Stimulated activated CD4-positive, alpha-beta T cell treated with anti-CD3 and anti-CD28 coated beads, Interleukin-12 subunit alpha, Interleukin-12 subunit beta, amount 100 ng/mL, for 48 hours (primary cell): ENCODE results near the gene CREB5.

Source experiments
- DNase-seq, 3 donors: peaks; one replicate each; pipeline ENCODE4 v3.0.0-alpha.2; 2020; ENCODE audit warnings: low read depth in 2 of 3, low spot score in 1 of 3

Gene CREB5

GRCh38 chr7:28509251-28510025 is 97.1 kb downstream of the CREB5 start:
- no peak for DNase-seq

- DNase-seq: no peak
Measured at GRCh38 chr7:28510026-28510369, 97.7 kb downstream of the CREB5 start.

- no peak for DNase-seq
Measured at GRCh38 chr7:28512668-28513440, 100.5 kb downstream of the CREB5 start.

DNA sequence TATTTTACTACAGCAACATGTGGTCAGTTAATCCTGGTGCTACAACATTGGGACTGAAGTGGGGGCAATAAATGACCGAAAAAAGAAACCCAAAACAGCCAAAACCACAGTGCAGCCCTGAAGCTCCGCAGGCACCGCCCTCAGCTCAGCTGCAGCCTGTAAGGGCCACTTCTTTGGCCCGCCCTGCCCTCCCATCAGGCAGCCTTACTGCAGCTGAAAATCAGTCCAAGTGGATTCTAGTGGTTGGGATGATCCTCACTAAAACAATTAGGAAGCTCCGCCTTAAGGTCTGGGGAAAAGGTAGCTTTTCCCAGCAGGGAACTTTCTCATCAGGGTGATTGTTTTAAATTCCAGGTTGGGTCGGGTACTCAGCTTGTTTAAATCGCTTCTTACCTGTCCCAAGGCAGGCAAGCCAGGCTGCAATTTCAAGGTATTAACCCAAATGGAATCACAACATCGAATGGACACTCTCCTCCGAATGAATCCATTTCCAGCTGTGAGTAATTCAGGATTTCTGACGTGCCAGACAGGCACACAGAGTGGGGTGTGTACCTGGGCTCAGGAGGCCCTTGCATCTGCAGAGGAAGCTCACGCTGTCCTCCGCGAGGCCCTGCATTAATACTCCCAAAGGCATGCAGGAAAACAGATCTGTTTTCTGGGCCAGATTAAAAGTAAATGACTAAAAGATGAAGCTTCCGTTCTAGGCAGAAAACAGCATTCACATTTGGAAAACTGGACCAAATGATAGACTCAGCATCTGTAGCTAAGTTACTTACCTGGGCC is 104.3 kb downstream of the CREB5 start:
- DNase-seq: no peak

- no peak for DNase-seq
Measured at GRCh38 chr7:28517206-28517605, 104.9 kb downstream of the CREB5 start.

GRCh38 chr7:28517606-28518005 is 105.3 kb downstream of the CREB5 start:
- DNase-seq: no peak

DNA sequence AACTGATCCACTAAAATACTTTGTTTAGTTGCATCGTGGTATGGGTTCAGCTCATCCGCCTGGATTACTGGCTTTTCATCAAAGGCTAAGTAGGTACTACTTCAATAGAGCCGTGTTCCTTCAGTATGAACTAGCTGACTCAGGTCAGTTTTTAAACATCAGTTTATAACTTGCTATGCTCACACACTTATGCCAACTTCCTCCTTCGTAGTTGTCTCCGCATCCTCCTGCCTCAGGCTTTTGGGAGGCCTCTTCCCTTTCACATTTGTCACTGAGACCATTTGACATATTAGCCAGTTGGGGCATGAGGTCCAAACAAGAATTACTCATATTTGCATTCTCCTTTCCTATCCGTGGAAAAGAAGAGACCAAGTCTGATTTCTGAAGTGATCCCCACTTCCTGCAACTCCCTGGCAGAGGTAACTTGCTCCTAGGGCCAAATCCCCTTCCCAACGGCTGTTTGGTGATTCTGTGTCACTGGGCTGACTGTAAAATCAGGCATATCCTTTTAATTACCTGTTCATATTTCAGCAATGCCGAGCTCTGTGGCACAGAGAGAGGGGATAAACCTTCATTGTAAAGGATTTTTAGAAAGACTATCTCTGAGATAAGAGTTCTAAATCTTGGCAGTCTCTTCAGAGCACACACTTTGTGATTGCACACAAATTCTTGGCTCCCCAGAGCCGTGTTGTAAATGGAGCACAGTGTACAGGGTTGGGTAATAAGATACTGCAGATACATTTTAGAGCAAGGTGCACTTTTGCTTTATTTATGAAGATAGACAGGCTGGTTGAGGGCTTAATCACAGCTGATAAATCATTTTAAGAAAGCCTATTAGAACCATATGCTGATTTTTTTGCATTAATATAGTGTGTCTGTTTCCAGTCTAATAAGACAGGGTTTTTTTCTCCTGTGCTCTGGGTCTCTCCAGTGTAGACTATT is 108.0 kb downstream of the CREB5 start:
- DNase-seq: no peak

GRCh38 chr7:28524978-28525377 is 112.7 kb downstream of the CREB5 start:
- DNase-seq: no peak

DNA sequence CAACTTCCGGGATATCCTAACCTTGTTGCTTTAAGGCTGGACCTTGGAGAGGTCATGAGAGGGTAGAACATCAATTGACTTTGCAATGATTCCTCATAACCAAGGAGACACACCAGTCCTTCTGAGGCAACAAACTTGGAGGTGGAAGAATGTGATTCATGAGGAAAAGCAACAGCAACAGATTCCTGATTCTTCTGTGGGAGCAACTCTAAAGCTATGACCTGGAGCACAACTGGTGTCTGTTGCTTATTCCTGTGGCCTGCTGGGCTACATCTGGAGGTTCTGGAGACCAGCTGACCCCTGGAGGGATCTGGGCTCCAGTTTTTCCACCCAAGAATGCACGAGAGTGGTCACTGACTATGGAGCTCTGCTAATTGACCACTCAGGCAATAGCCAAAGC is 116.6 kb downstream of the CREB5 start:
- DNase-seq: no peak

DNA sequence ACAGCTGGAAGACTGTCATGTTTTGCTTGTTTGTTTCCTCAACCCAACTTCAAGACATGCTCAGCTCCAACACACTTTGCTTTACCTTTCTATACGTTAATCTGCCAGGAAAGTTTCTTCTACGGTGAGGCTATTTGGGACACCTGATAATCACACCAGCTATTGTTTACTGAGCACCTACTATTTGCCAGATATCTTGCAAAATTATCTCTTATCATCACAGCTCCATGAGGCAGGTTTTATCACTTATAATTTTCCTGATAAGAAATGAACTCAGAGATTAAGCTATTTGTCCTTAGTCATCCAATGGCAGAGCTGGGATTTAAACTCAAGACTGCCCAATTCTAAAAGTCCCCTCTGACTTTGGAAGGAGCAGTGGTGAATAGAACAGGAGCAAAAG is 117.4 kb downstream of the CREB5 start:
- no peak for DNase-seq

DNA sequence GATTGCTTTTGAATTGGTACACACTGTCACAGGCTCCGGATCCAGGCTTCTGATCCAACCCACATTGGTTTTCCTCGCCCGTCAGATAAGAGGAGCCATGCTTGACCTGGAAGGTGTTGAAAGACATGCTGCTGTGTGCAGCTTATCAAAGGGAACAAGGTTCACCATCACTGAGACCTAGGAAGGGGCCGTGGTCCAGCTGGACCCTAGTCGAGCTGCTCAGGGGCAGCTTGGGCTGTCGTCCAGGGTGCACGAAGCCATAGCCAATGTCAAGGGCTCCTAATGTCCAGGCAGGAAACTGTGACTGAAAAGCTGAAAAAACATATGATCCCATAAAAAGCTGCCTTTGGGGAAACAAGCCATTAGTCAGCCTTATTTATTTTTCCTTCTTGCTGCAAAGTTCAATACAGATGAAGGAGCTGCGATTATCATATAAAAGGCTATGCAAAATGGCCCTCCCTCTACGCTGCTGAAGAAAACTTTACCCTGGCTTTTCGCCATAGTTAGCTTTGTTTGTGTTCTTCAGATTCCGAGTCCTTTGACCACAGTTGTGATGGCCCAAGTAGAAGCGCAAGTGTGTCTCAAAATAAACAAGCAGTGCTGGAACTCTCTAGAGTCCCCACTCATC is 118.0 kb downstream of the CREB5 start:
- no peak for DNase-seq

DNA sequence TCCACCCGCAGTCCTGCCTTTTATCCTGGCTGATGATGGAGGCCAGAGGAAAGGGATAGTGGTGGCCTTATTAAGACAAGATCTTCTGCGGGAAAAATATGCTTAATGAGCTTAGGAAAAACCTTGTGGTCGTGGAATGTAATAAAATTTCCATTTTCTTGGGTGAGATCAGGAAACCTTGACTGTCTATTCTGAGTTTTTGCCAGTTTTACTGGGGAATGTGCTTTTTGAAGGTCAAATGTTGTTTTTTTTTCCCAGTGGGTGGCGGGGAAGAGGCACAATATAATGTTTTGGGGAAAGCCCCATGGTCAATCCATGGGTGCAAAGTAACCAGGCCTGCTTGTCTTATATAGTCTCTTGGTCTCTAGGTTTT is 118.5 kb downstream of the CREB5 start:
- no peak for DNase-seq

- DNase-seq: no peak
Measured at GRCh38 chr7:28531291-28531690, 119.0 kb downstream of the CREB5 start.

DNA sequence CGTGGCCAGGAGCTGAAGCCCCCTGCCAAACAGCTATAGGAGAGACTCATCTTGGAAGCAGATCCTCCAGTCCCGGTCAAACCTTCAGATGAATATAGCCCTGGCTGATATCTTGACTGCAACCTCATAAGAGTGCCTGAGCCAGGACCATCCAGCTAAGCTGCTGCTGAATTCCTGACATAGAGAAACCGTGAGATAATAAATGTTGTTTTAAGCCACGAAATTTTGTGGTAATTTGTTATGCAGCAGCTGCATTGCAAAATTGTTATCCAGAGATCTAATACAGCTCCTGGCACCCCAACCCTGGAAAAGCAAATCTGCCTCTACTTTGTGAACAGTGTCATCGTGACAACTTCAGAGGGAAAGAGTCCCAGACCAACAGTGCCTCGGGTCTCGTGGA is 119.9 kb downstream of the CREB5 start:
- no peak for DNase-seq

- no peak for DNase-seq
Measured at GRCh38 chr7:28533267-28533666, 120.9 kb downstream of the CREB5 start.

DNA sequence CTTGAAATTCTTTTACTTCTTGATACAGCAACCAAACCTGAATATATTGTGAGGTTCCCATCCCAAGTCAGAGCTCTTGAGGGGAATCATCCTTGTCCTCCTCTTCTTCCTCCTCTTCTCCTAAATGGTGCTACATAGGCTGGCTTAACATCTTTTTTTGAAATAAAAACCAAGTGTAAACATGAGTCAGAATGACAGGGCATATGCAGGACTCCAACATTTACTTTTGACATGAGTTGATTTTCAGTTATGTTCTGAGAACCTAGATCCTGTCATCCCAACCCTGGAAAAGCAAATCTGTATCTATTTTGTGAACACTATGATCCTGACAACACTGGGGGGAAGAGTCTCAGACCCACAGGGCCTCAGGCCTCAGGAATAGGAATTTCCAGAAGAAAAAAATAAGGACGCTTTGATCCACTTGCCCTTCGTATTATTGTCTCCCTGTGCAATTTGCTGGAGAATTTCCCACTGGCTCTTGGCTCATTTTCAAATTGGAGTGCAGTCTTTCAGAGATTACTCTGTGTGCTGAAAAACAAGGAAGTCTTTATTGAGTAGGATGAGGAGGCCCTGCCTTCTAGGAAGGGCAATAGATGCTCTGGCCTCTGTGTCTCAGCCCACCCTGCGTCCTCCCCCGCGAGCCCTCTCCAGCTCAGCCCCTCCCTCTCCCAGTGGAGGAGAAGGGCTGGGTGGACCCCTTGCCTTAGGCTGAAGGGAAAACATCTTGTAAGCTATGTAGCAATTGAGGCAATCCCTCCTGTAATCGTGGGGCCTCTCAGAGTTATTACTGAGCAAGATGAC is 121.6 kb downstream of the CREB5 start:
- no peak for DNase-seq

- no peak for DNase-seq
Measured at GRCh38 chr7:28536259-28536658, 123.9 kb downstream of the CREB5 start.

DNA sequence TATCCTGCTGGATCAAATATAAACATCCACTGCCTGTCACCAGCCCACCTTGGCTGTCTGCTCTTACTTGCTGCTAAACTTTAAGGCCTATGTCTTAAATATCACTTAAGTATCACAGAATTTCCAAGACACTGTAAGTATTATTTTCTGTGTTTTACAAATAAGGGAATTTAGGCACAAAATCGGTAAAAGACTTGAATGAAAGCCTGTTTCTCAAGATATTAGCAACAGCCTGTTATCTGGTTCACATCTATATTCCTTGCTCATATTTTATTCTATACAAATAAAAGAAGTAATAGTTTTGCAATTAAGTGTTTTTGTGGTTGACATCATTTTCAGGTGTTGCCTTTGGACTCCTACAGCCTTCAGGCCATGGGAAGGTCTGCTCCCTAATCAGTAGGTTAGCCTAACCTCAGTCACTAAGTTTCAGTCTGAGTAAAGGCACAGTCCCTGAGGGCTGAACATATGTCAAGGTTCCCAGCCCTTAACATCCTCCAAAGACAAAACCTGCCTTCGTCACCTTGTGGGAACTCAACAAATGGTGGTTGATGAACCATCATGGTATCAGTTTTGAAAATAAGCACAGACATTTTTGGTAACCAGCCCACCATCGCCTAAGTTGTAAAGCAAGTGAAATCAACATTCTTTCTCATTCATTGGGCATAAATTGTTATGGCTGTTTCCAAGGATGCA is 127.1 kb downstream of the CREB5 start:
- DNase-seq: no peak

- no peak for DNase-seq
Measured at GRCh38 chr7:28542410-28542809, 130.1 kb downstream of the CREB5 start.
